Loucy (cell line): ENCODE data around the gene ATP11C.

Source experiments
- H2AFZ ChIP-seq: fragments of 200-600 bp; sonication (generic); 2 replicates; pipeline ENCODE4 v1.6.0; 2016; ENCODE audit warnings: antibody characterized with exemption, mild to moderate bottlenecking, low read length, moderate library complexity
- H3F3A ChIP-seq: fragments of 200-600 bp; 2 replicates; pipeline ENCODE4 v1.6.0; 2016; ENCODE audit warnings: antibody characterized with exemption, low read depth, mild to moderate bottlenecking
- H3K27me3 ChIP-seq: fragments of 200-600 bp; sonication (generic); 2 replicates; pipeline ENCODE4 v1.6.1; 2014; ENCODE audit warnings: low read length, mild to moderate bottlenecking; ENCODE audit not compliant: insufficient read depth, poor library complexity, severe bottlenecking
- H3K36me3 ChIP-seq: fragments of 200-600 bp; sonication (generic); 2 replicates; pipeline ENCODE4 v1.6.1; 2016; ENCODE audit warnings: low read length; ENCODE audit not compliant: insufficient read depth
- H3K4me1 ChIP-seq: fragments of 200-600 bp; sonication (generic); 2 replicates; pipeline ENCODE4 v1.5.1; 2014; ENCODE audit warnings: low read length, mild to moderate bottlenecking; ENCODE audit not compliant: insufficient read depth, poor library complexity, severe bottlenecking
- H3K4me2 ChIP-seq: fragments of 200-600 bp; sonication (generic); 2 replicates; pipeline ENCODE4 v1.6.0; 2014; ENCODE audit warnings: antibody characterized with exemption, low read length, low read depth, mild to moderate bottlenecking; ENCODE audit not compliant: poor library complexity, severe bottlenecking
- H3K4me3 ChIP-seq: fragments of 200-600 bp; sonication (generic); 2 replicates; pipeline ENCODE4 v1.5.1; 2014; ENCODE audit warnings: low read length, mild to moderate bottlenecking, mixed read lengths; ENCODE audit not compliant: poor library complexity, severe bottlenecking
- H3K79me2 ChIP-seq: fragments of 200-600 bp; sonication (generic); 2 replicates; pipeline ENCODE4 v1.6.1; 2014; ENCODE audit warnings: low read length; ENCODE audit not compliant: insufficient read depth
- H3K9ac ChIP-seq: fragments of 200-600 bp; sonication (generic); 2 replicates; pipeline ENCODE4 v1.6.0; 2014; ENCODE audit warnings: mild to moderate bottlenecking, low read depth, low read length, moderate library complexity; ENCODE audit not compliant: poor library complexity, severe bottlenecking
- H3K9me2 ChIP-seq: fragments of 200-600 bp; sonication (generic); replicated peaks from 2 replicates; pipeline ENCODE4 v1.6.1; 2016; ENCODE audit warnings: low read depth, low read length, mixed read lengths
- H3K9me3 ChIP-seq: fragments of 200-600 bp; sonication (generic); 2 replicates; pipeline ENCODE4 v1.6.1; 2014; ENCODE audit warnings: mild to moderate bottlenecking, antibody characterized with exemption, low read length, low read depth; ENCODE audit not compliant: insufficient read depth
- H4K20me1 ChIP-seq: fragments of 200-600 bp; sonication (generic); 2 replicates; pipeline ENCODE4 v1.6.0; 2014; ENCODE audit warnings: antibody characterized with exemption, low read length, mild to moderate bottlenecking; ENCODE audit not compliant: insufficient read depth, poor library complexity, severe bottlenecking
- EZH2phosphoT487 ChIP-seq: fragments of 200-600 bp; IDR thresholded peaks from 2 replicates; pipeline ENCODE4 v1.6.1; 2018; ENCODE audit warnings: antibody characterized with exemption, mild to moderate bottlenecking, moderate library complexity, borderline replicate concordance
- TF ChIP-seq, protein P1 (sequence below): fragments of 200-600 bp; sonication (generic); conservative IDR thresholded peaks from 2 replicates; pipeline ENCODE4 v1.5.1; 2014; ENCODE audit warnings: mild to moderate bottlenecking, antibody characterized with exemption, low read length

Gene ATP11C

DNA sequence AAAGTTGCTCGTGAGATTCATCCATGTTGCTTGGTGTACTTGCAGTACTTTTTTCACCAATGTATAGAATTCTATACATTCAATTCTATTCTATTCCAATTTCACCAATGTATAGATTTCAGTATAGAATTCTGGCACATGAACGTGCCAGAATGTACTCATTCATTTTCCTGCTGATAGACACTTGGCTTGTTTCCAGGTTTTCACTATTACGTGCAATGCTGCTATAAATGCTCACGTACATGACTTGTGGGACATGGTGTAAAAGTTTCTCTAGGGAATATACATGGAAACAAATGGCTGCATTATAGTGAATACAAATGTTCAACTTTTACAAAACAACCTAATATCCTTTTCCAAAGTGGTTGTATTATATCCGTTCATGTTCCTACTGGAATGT is 39.3 kb upstream of the ATP11C start:
- Histone ChIP-seq H3K9me2 (no peaks in the 10 kb centered on the region), H3K9me3 (no peaks in the 10 kb centered on the region), H4K20me1 (no peaks in the 10 kb centered on the region), H3K4me2 (no peak overlapping the region), H3K27me3 (no peaks in the 10 kb centered on the region), H3K79me2 (no peaks in the 10 kb centered on the region), H3K4me3 (no peak overlapping the region), H3F3A (no peaks in the 10 kb centered on the region), H3K9ac (no peak overlapping the region), H3K36me3 (no peaks in the 10 kb centered on the region), H3K4me1 (no peaks in the 10 kb centered on the region), H2AFZ (no peak overlapping the region)
- no peak for TF ChIP-seq EZH2phosphoT487
- TF ChIP-seq, protein P1, sequence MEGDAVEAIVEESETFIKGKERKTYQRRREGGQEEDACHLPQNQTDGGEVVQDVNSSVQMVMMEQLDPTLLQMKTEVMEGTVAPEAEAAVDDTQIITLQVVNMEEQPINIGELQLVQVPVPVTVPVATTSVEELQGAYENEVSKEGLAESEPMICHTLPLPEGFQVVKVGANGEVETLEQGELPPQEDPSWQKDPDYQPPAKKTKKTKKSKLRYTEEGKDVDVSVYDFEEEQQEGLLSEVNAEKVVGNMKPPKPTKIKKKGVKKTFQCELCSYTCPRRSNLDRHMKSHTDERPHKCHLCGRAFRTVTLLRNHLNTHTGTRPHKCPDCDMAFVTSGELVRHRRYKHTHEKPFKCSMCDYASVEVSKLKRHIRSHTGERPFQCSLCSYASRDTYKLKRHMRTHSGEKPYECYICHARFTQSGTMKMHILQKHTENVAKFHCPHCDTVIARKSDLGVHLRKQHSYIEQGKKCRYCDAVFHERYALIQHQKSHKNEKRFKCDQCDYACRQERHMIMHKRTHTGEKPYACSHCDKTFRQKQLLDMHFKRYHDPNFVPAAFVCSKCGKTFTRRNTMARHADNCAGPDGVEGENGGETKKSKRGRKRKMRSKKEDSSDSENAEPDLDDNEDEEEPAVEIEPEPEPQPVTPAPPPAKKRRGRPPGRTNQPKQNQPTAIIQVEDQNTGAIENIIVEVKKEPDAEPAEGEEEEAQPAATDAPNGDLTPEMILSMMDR: no peak

DNA sequence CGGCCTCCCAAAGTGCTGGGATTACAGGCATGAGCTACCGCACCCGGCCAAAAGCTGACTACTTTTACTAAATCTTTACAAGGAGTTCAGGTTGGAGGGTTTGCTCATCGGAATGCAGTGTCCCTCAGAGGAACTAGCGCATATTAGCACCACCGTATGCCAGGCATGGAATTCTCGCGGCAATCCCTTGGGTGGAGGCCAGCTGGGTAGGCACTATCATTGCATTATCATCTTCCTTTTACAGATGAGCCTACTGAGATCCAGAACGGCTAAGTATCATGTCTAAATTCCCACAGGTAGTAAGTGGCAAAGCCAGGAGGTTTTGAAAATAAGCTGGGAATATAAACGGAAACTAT is 38.5 kb upstream of the ATP11C start:
- no peaks in the 10 kb centered on the region for H3K9me3 ChIP-seq
- no peaks in the 10 kb centered on the region for H4K20me1 ChIP-seq
- no peaks in the 10 kb centered on the region for H3K79me2 ChIP-seq
- no peak overlapping the region for H3K4me3 ChIP-seq
- H3K4me2 ChIP-seq: no peak overlapping the region
- H3K36me3 ChIP-seq: no peaks in the 10 kb centered on the region
- H3K27me3 ChIP-seq: no peaks in the 10 kb centered on the region
- no peak for TF ChIP-seq EZH2phosphoT487
- TF ChIP-seq, protein P1: no peak
- H2AFZ ChIP-seq: no peak overlapping the region
- no peaks in the 10 kb centered on the region for H3K4me1 ChIP-seq
- H3K9me2 ChIP-seq: no peaks in the 10 kb centered on the region
- no peaks in the 10 kb centered on the region for H3F3A ChIP-seq
- no peak overlapping the region for H3K9ac ChIP-seq

DNA sequence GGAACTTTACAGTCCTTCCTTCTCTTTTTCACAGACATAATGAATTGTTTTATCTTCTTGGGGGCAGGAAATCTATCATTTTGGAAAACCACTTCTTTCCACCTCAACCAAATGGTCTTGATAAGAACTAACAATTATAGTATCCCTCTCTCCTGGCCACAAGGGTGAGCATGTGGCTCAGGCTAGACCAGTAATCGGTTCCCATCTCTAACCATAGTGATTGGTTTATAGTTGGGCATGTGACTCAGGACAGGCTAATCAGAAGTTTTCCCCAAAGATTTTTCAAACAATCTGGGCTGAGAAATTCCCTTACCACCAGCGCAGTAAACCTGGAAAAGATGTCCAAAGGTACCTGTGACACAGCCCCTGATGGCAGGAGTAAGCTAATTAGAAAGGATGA is 36.4 kb upstream of the ATP11C start:
- H3K9ac ChIP-seq: no peak overlapping the region
- no peak overlapping the region for H3K4me3 ChIP-seq
- no peak overlapping the region for H3K4me2 ChIP-seq
- no peaks in the 10 kb centered on the region for H3K9me2 ChIP-seq
- H3K4me1 ChIP-seq: no peaks in the 10 kb centered on the region
- no peaks in the 10 kb centered on the region for H4K20me1 ChIP-seq
- no peaks in the 10 kb centered on the region for H3F3A ChIP-seq
- no peaks in the 10 kb centered on the region for H3K79me2 ChIP-seq
- H2AFZ ChIP-seq: no peak overlapping the region
- H3K36me3 ChIP-seq: no peaks in the 10 kb centered on the region
- H3K27me3 ChIP-seq: no peaks in the 10 kb centered on the region
- no peaks in the 10 kb centered on the region for H3K9me3 ChIP-seq
- TF ChIP-seq EZH2phosphoT487: no peak
- TF ChIP-seq, protein P1: no peak
